WTC11 (cell line): ENCODE measurements around the gene SCAF4. TPM values are rescaled to one million over a fixed set of nuclear protein-coding genes. Genes with fewer than 3 reads are reported as not detected.

ENCODE experiments used
- ATAC-seq: fragments of 200-7000 bp; cut with Tn5 transposase; 2 replicates; pipeline ENCODE4 v1.10.0; 2021; ENCODE audit warnings: mild to moderate bottlenecking, moderate library complexity
- CTCF ChIA-PET: fragments of 300-600 bp; sonication (Branson Sonifier 250); formaldehyde crosslinking; loops from one replicate; lab custom pipeline; 2021; ENCODE audit warnings: antibody characterized with exemption; lab: Charles Lee
- POLR2A ChIA-PET: fragments of 350-600 bp; sonication (Branson Sonifier 250); formaldehyde crosslinking; loops from one replicate; lab custom pipeline; 2021; ENCODE audit warnings: antibody characterized with exemption; lab: Charles Lee
- DNase-seq: peaks from one replicate; pipeline ENCODE4 v3.0.0; 2021; ENCODE audit warnings: low spot score
- H3K27ac Mint-ChIP-seq: 2 replicates; pipeline ENCODE4 v1.8.0; 2021; ENCODE audit warnings: mixed read lengths
- H3K27me3 Mint-ChIP-seq: 2 replicates; pipeline ENCODE4 v1.8.0; 2021; ENCODE audit warnings: low read depth, mild to moderate bottlenecking, moderate library complexity, mixed read lengths
- H3K36me3 Mint-ChIP-seq: 2 replicates; pipeline ENCODE4 v1.8.0; 2021; ENCODE audit warnings: mixed read lengths
- H3K4me1 Mint-ChIP-seq: 2 replicates; pipeline ENCODE4 v1.8.0; 2022; ENCODE audit warnings: mixed read lengths
- H3K4me3 Mint-ChIP-seq: 2 replicates; pipeline ENCODE4 v1.8.0; 2021; ENCODE audit warnings: mild to moderate bottlenecking, moderate library complexity, mixed read lengths
- H3K9me3 Mint-ChIP-seq: 2 replicates; pipeline ENCODE4 v1.8.0; 2021; ENCODE audit warnings: mixed read lengths
- ARID4B ChIP-seq: sonication (generic); formaldehyde crosslinking; IDR thresholded peaks from 2 replicates; pipeline ENCODE4 v1.8.0; 2023; ENCODE audit warnings: missing genetic modification reagents, mild to moderate bottlenecking, borderline replicate concordance
- ATF1 ChIP-seq: sonication (generic); formaldehyde crosslinking; IDR thresholded peaks from 2 replicates; pipeline ENCODE4 v1.8.1; 2023; ENCODE audit warnings: mild to moderate bottlenecking, moderate library complexity, missing genetic modification reagents
- ATF2 ChIP-seq: sonication (generic); formaldehyde crosslinking; IDR thresholded peaks from 2 replicates; pipeline ENCODE4 v1.8.1; 2022; ENCODE audit warnings: low read depth, missing genetic modification reagents, borderline replicate concordance
- E2F5 ChIP-seq: sonication (generic); formaldehyde crosslinking; IDR thresholded peaks from 2 replicates; pipeline ENCODE4 v1.8.1; 2022; ENCODE audit warnings: mild to moderate bottlenecking, moderate library complexity, missing genetic modification reagents
- FOXJ3 ChIP-seq: sonication (generic); formaldehyde crosslinking; IDR thresholded peaks from 2 replicates; pipeline ENCODE4 v1.9.0; 2021; ENCODE audit warnings: missing genetic modification reagents, mild to moderate bottlenecking, borderline replicate concordance
- KAT7 ChIP-seq: sonication (generic); formaldehyde crosslinking; IDR thresholded peaks from 2 replicates; pipeline ENCODE4 v1.8.1; 2023; ENCODE audit warnings: missing genetic modification reagents, mild to moderate bottlenecking, borderline replicate concordance
- NFYB ChIP-seq: sonication (generic); formaldehyde crosslinking; conservative IDR thresholded peaks from 2 replicates; pipeline ENCODE4 v1.8.0; 2022; ENCODE audit warnings: low read depth, missing genetic modification reagents
- PREB ChIP-seq: sonication (generic); formaldehyde crosslinking; IDR thresholded peaks from 2 replicates; pipeline ENCODE4 v1.8.1; 2022; ENCODE audit warnings: mild to moderate bottlenecking, missing genetic modification reagents, moderate library complexity, borderline replicate concordance
- STAT6 ChIP-seq: sonication (generic); formaldehyde crosslinking; conservative IDR thresholded peaks from 2 replicates; pipeline ENCODE4 v1.8.1; 2023; ENCODE audit warnings: mild to moderate bottlenecking, low read depth, missing genetic modification reagents, moderate library complexity
- TEAD1 ChIP-seq: sonication (generic); formaldehyde crosslinking; IDR thresholded peaks from 2 replicates; pipeline ENCODE4 v1.8.0; 2022; ENCODE audit warnings: mild to moderate bottlenecking, missing genetic modification reagents
- USF1 ChIP-seq: sonication (generic); formaldehyde crosslinking; IDR thresholded peaks from 2 replicates; pipeline ENCODE4 v1.8.0; 2022; ENCODE audit warnings: mild to moderate bottlenecking, missing genetic modification reagents
- ZBTB43 ChIP-seq: sonication (generic); formaldehyde crosslinking; IDR thresholded peaks from 2 replicates; pipeline ENCODE4 v1.8.1; 2023; ENCODE audit warnings: mild to moderate bottlenecking, missing genetic modification reagents
- ZNF121 ChIP-seq: sonication (generic); formaldehyde crosslinking; IDR thresholded peaks from 2 replicates; pipeline ENCODE4 v1.8.0; 2023; ENCODE audit warnings: missing genetic modification reagents
- ZNF219 ChIP-seq: sonication (generic); formaldehyde crosslinking; IDR thresholded peaks from 2 replicates; pipeline ENCODE4 v1.8.0; 2023; ENCODE audit warnings: missing genetic modification reagents, mild to moderate bottlenecking, borderline replicate concordance
- ZNF263 ChIP-seq: sonication (generic); formaldehyde crosslinking; IDR thresholded peaks from 2 replicates; pipeline ENCODE4 v1.8.1; 2022; ENCODE audit warnings: low read depth, mild to moderate bottlenecking, moderate library complexity, missing genetic modification reagents
- ZNF416 ChIP-seq: fragments of 250-450 bp; sonication (Bioruptor Pico); IDR thresholded peaks from 2 replicates; pipeline ENCODE4 v1.9.0; 2021; ENCODE audit warnings: mild to moderate bottlenecking, inconsistent platforms
- ZNF425 ChIP-seq: fragments of 250-450 bp; sonication (Bioruptor Pico); conservative IDR thresholded peaks from 2 replicates; pipeline ENCODE4 v1.9.0; 2021; ENCODE audit warnings: mild to moderate bottlenecking
- total RNA-seq: library from RNA; stranded (reverse); gene quantifications from 3 replicates; pipeline ENCODE4 v1.2.3, GENCODE V29; 2021

Gene SCAF4
- total RNA-seq, 1 experiment from 2014 or later = 54.0 TPM

GRCh38 chr21:31687108-31687507 is 44.8 kb downstream of the SCAF4 start:
- DNase-seq (no peak), ATAC-seq (no peak)
- Mint-ChIP-seq H3K27me3 (no peaks in the 10 kb centered on the region), H3K36me3 (peaks cover 76% of the 10 kb centered on the region), H3K4me1 (no peaks in the 10 kb centered on the region), H3K27ac (no peak overlapping the region), H3K9me3 (no peaks in the 10 kb centered on the region), H3K4me3 (no peak overlapping the region)
- no peak for TF ChIP-seq ZNF416 (CRISPR knock-in tag)
- TF ChIP-seq FOXJ3 = no peak
- no peak for TF ChIP-seq ZNF425
- no peak for TF ChIP-seq ATF2 (CRISPR knock-in tag)
- no peak for TF ChIP-seq ZBTB43 (CRISPR knock-in tag)
- no peak for TF ChIP-seq NFYB (CRISPR knock-in tag)
- no peak for TF ChIP-seq ZNF121
- POLR2A ChIA-PET = no interaction called here
- CTCF ChIA-PET = interaction anchor here (1.2 kb wide), 1 partner anchor 9 kb away, joined by 3 read pairs; no protein-coding TSS in a partner anchor

- DNase-seq = no peak
- Mint-ChIP-seq H3K4me1 (no peaks in the 10 kb centered on the region), H3K4me3 (no peak overlapping the region), H3K36me3 (peaks cover 78% of the 10 kb centered on the region), H3K27ac (no peak overlapping the region), H3K9me3 (no peaks in the 10 kb centered on the region), H3K27me3 (no peaks in the 10 kb centered on the region)
- POLR2A ChIA-PET = interaction anchor here (0.7 kb wide), 1 partner anchor 110 kb away, joined by 3 read pairs; no protein-coding TSS in a partner anchor
- ATAC-seq = no peak
- CTCF ChIA-PET = interaction anchor here (1.2 kb wide), 1 partner anchor 10 kb away, joined by 3 read pairs; no protein-coding TSS in a partner anchor
- TF ChIP-seq PREB (CRISPR knock-in tag) (no peak), ZNF416 (CRISPR knock-in tag) (no peak), STAT6 (CRISPR knock-in tag) (no peak), TEAD1 (CRISPR knock-in tag) (no peak), KAT7 (CRISPR knock-in tag) (no peak), ARID4B (no peak), USF1 (CRISPR knock-in tag) (no peak), ATF1 (CRISPR knock-in tag) (no peak), ZNF263 (CRISPR knock-in tag) (no peak), E2F5 (CRISPR knock-in tag) (no peak), FOXJ3 (no peak), ZNF219 (CRISPR knock-in tag) (no peak)
These were observed 45.5 kb downstream of the SCAF4 start for GRCh38 chr21:31686272-31686915.
